DMS114 treated with DMSO at 0.1 percent for 48 hours (cell line): ENCODE results near the gene SLC7A5.

Experiments
- DNase-seq: peaks from one replicate; lab custom pipeline; 2025; ENCODE audit not compliant: unreplicated experiment; lab: John Stamatoyannopoulos, UW

Gene SLC7A5

DNA sequence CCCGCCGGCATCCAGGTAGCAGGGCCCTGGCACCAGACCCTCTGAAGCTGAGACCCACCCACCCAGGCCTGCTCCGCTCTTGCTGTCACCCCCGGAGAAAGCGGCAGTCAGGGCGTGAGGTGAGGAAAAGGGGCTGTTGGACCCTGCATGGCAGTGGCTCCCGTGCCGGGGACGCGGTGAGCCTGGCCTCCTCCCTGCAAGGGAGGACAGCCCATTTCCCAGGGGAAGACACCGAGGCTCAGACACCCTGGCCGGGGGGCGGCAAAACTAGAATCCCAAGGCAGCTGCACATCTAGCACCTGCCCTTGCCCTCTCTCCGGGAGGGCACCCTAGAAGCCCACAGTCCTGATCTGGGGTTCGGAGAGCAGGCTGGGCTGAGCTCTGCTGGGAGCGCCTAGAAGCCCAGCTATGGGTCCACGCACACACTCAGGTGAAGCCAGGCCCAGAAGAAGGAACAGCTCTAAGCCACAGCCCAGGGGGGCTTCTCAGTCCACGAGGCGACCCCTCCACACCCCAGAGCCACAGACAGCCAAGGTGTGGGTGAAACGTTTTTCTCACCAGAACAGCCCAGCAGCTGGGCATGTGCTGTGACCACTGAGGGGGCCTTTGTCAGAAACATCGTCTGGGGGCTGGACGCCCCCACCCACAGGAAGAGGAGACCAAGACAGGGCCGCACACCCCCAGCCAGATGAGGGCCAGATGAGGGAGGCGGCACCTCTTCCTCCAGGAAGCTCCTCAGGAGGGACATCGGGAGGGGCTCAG, 22.4 kb downstream of the SLC7A5 start:
- DNase-seq = no peak

- DNase-seq = no peak
These were observed 23.3 kb downstream of the SLC7A5 start for GRCh38 chr16:87845807-87846619.

- no peak for DNase-seq
These were observed 24.1 kb downstream of the SLC7A5 start for GRCh38 chr16:87845213-87845612.

DNA sequence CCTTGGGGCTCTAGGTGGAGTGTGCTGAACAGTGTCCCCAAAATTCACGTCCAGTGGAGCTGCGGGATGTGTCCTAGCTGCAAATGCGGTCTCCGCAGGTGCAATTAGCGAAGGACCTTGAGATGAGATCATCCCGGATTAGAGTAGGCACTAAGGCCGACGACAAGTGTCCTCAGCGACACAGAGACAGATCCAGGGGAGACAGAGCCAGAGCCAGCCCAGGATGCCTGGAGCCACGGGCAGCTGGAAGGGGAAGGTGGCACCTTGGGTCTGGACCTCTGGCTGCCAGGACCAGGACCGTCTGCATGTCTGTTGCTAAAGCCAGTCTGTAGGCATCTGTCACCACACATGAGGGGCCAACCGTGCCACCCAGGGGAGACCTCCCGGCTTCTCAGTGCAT, 24.5 kb downstream of the SLC7A5 start:
- DNase-seq = no peak

DNA sequence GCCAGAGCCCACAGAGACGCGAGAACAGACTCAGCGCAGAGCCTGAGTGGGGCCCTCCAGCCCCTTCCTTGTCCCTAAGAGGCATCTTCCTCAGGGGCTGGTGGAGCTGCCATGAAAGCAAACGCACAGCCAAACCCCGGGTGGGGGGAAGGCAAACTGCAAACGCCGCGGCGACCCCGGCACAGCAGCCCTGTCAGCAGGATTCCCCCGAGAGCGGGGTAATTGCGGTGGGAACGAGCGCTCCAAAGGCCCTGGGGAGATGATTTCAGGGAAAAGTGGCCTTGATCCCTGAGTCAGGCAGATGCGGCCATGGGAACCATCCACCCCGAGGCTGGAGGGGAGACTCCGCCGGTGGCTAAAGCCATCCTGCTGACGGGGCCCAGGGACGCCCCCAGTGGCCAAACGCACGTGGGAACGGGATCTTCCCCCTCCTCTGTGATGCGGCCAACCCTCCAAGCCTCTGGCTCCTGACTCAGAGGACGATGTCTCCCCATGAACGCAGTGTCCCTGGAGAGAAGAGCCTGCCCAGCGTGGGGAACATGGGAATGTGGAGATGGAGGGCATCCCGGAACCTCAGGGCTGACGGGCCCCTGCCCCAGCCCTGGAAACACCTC, 25.1 kb downstream of the SLC7A5 start:
- no peak for DNase-seq

DNA sequence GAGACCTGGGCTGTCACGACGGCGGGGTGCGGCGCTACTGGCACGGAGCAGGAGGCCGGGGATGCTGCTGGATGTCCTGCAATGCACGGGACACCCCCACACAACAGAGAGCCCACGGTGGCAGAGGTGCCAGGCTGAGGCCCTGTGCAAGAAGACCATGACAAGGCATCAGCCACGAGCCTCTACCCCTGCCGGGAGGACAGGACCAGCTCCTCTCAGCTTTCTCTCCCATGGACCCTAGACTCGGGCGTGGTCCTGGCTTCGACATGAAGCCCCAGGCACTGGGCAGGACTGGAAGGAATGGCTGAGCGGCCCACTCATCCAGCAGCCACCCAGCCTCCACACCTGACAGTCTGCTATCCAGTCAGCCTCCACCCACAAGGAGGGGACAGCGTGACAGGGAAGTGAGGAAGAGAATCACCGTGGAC, 25.6 kb downstream of the SLC7A5 start:
- DNase-seq = no peak

DNA sequence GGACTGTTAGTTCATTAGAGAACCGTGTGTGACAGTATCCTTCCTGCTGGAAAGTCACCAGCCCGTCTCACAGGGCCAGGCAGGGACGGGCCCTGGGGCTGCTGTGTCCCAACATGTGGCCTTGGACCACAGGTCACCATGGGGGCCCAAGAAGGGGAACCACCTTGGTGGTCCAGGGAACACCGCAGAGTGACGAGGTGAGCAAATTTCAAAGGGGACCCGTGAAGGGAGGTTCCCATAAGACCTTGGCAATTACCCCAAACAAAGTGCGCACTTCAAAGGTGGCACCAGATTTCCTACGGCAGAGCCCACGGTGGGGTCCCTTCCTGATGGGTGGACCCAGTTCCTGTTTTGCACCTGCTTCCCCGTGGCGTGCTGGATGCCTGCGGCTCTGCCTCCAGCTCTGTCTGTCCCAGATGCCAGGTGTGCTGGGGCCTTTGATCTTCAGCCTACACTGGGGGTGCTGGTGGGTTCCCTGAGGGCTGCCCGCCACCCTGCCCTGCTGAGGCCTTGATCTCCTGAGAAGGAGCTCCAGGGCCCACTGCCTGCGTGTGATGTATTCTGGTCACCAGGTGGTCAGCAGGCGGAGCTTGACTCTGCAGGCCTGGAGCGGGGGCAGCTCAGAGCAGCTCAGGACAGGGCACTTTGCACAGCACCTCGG, 27.0 kb downstream of the SLC7A5 start:
- DNase-seq = no peak

DNA sequence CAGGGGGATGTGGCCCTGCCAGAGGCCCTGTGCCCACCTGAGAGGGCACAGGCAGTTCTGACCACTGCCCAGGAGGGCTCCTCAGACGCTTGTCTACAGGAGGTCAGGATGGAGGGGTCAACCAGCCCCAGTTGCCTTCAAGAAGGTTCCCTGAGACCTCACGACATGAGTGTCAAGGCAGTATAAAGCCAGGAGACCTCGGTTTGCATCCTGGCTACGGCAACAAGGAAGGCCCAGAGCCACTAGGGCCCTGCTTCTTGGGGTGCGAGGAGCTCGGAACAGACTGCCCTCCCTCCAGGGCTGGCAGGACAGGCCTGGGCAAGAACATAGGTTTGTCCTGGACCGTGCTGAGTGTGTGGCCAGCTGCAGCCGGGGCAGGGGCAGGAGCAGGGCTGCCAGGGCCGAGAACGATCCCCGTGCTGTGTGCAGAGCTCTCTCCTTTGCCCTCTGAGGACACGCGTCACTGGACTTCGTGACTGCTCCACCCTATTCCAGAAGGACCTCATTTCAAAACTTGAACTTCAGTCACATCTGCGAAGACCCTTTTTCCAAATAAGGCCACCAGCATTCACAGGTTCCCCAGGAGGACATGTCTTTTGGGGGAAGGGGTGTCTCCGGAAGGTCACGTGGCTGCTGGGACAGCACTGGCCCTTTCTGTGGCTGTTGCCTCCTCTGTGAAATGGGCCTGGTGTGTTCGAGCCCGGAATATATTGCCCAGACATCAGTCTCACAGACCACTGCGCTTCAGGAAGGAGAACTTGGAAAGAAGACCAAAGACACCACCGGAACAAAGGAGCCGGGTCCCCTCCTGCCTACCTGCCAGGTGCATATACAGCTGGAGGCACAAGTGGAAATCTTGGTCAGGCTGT, 27.7 kb downstream of the SLC7A5 start:
- DNase-seq = no peak

GRCh38 chr16:87840271-87840978, 28.9 kb downstream of the SLC7A5 start:
- no peak for DNase-seq

DNA sequence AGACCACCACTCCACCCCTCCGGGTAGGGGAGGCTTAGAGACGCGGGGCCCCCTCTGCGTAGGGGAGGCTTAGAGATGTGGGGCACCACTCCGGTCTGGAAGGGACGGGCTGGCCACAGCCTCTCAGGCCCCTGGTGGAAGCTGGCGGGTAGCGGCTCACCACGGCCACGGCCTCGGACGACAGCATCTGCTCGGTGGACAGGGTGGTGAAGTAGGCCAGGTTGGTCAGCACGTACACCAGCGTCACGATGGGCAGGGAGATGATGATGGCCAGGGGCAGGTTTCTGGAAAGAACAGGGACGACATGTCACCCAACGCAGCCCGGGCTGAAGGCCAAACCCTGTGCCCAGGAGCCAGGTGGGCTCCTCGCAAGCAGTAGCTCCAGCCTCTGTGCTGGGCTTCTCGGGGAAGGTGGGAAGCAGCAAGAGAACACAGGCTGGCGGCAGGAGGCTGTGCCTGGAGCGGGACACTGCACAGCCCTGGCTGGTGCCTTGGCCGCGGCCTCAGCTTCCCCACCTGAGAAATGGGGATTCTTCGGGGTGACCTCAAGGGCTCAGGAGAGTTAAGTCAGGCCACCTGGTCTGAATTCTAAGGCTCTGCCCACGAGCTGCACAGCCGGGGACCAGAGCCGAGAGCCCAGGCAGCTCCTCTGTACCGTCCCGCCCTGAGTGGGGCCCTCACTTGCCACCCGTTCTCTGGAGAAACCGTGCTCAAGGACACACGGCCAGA, 29.6 kb downstream of the SLC7A5 start:
- DNase-seq = no peak

DNA sequence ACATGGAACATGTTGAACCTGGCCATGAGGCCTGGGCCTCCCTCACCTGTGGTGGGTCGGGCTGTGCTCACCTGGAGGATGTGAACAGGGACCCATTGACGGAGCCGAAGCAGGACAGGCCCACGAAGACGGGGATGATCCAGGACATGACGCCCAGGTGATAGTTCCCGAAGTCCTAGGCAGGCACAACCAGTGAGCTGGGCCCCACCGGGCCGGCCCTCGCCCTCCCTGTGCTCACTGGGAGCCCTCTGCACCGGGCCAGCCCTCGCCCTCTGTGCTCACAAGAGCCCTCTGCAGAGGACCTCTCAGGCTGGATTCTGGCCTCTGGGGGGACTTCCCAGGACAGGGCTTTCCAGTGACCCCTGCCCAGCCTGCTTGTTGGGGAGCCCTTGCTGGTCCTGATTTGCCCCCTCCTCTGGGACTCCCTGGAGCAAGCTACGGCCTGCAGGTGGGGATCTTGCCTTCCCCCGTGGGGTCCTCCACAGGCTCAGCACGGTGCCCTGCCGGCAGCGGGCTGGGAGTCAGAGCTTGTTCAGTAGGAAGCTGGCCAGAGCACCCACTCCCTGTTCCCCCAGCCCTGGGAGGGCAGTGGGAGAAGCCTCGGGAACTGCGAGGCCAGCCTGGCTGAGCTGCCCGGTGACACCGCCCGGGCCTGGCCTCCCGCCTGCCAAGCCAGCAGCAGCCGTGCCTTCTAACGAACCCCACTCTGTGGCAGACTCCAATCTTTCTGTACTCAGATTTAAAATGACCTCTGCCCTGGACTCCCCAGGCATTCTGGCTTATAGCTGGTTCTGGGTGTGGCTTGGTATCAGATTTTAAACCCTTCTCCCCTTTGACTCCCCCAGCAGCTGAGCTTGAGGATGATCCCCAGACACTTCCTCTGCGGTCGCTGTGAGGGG, 30.4 kb downstream of the SLC7A5 start:
- DNase-seq = no peak

- DNase-seq = no peak
These were observed 31.5 kb downstream of the SLC7A5 start for GRCh38 chr16:87837627-87838289.

DNA sequence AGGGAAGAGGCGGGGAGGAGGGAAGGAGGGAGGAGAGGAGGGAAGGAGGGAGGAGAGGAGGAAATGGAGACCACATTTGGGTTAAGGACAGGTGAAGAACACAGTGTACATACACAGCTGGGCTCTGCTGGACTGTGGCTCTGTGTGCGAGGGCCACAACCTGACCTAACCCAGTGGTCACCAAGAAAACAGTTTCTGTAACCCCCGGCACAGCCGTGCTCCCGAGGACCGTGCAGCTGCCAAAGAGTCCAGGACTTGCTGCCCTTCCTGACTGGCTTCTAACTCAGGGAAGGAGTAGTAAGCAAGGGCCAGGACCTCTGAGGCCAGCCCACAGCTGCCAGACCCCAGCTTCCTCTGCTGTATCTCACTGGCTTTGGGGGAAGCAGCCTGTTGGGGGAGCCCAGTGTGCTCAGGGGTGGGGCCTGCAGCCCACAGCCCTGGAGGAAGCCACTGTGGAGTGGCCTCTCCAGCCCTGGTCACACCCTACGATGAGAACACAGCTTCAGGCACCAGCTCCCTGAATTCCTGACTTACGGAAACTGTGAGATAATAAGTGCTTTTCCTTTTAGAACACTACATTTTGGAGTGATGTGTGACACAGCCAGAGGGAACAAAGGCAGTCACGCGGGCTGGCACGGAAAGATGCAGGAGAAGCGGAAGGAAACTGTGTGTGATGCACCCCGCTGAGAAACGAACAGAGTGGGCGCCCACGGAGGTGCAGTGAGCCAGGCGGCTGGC, 32.3 kb downstream of the SLC7A5 start:
- DNase-seq = no peak

DNA sequence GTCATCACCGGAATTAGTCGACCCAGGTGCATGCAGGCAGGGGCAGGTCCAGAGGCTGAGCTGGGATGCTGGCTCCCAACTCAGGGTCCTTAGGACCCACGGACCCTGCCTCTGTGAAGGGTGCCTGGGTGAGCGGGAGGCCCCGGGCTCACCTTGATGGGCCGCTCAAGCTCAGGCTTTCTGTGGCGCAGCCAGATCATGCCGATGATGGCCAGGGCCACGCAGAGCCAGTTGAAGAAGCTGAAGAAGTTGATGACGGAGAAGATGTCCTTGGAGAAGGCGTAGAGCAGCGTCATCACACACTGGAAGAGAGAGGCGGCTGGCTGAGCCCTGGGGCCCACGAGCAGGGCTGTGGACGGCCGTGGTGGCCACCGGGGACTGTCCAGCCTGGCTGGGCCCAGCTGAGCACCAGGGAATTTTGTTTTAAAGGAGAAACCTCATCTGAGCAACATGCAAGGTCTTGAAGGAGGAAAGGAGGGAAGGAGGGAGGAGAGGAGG, 32.9 kb downstream of the SLC7A5 start:
- DNase-seq = no peak

DNA sequence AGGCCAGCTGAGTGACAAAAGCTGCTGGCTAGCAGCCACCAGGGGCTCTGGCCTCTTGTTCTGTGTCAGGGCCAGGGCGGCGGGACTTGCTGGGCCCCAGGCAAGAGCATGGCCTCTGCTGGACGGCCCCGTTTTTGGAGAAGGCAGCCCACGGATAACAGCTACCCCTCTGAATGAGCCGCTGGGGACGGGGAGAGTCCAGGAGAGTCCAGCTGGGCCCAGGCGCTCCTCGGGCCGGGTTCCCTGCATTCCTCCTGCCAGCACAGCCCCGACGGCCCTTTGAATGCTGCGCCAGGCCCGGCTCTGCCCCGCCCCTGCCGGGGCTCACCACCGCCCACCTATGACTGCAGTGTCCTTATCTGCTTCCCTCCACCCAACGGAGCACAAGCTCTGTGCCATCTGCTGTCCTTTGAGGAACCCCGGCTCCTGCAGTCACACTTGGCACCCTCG, 33.4 kb downstream of the SLC7A5 start:
- DNase-seq = no peak

GRCh38 chr16:87834668-87835473, 34.4 kb downstream of the SLC7A5 start:
- no peak for DNase-seq
